ENCODE measurements around the gene ACTL10.

DNA sequence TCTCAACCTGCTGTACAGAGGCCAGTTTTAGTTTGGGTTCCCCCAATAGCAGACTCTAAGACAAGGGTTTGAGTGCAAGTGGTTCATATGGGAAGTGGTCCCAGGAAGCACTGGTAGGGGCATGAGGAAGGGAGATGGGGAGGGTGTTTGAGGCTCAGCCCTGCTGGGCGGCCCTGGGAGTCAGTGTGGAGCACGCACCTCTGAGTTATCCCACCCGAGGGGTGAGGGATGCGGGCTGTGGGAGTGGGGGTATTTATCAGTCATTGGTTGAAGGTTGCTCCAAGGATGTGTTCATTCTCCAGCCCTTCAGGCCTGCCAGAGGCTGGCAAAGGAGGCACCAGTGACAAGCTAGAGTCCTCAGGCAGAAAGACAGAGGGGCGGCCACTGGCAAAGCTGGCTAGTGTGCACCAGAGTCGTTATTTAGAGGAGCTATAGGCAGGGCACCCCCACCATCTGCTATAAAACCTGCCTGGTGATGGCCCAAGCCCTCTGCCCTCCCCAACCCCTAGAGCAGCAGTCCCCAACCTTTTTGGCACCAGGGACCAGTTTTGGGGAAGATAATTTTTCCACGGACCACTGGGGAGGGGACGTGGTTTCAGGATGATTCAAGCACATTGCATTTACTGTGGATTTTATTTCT lies 36.9 kb downstream of the ACTL10 start:
- no peak for TF ChIP-seq GATA2 (IDR thresholded peaks at IDR 0.05; ENCODE audit: low read depth, low read length)
- no peak for TF ChIP-seq GATA3 (IDR thresholded peaks at IDR 0.05; ENCODE audit: low read depth, low read length)

All from SH-SY5Y (cell line).